Body of pancreas (tissue), 4 donors: Measurements from ENCODE around the gene GJD4.

Source experiments
- CTCF ChIP-seq, 7 experiments: fragments of 450-650 bp in 4 of 7; fragments of 200-600 bp in 3 of 7; sonication (generic) in 3 of 7; IDR thresholded peaks; one replicate each; pipeline ENCODE4 v1.5.1; 2016 to 2019; ENCODE audit warnings: antibody characterized with exemption in 7 of 7
- POLR2A ChIP-seq, 3 donors: fragments of 450-650 bp; IDR thresholded peaks; one replicate each; pipeline ENCODE4 v1.6.1; 2016; ENCODE audit warnings: antibody characterized with exemption in 3 of 3, mild to moderate bottlenecking in 2 of 3

DNA sequence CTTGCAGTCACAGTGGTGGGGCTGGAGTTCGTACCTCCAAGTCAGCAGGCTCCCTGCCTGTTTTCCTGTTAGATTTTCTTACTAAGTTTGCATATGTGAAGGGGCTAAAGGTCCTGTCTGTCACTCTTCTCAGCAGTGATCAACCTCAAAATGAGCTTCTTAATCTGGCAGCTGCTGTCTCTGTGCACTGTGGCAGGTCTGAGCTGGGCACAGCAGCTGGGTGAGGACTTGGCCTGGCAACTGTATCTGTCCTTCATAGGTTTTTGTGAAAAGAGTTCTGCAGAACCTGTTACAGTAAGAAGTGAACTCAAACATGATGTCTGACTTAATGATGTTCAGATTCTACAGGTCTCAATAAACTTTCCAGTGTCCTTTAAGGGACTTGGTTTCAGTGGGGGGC lies 31.3 kb upstream of the GJD4 start:
- no peak for TF ChIP-seq CTCF (IDR thresholded peaks at IDR 0.05)
- no peak for TF ChIP-seq POLR2A (IDR thresholded peaks at IDR 0.05)
